GM19455 (cell line): Measurements from ENCODE around the gene C11orf71.

Experiments
- ATAC-seq: cut with Tn5 transposase; IDR thresholded peaks from one replicate; pipeline ENCODE4 v1.9.1; 2021; ENCODE audit not compliant: unreplicated experiment

C11orf71 gene, protein sequence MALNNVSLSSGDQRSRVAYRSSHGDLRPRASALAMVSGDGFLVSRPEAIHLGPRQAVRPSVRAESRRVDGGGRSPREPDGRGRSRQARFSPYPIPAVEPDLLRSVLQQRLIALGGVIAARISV

GRCh38 chr11:114400216-114400914, at the start of gene C11orf71, which contains the start of gene RBM7:
C11orf71 (minus strand) TSS chr11:114400511; CDS start chr11:114400331, 180 bp downstream.
RBM7 (plus strand) TSS chr11:114400666; CDS start chr11:114400672, 6 bp downstream.
- peak; percentile 97 for ATAC-seq

GRCh38 chr11:114449845-114450244, 49.5 kb upstream of the C11orf71 start:
- no peak for ATAC-seq

GRCh38 chr11:114448749-114449482, 48.6 kb upstream of the C11orf71 start:
- no peak for ATAC-seq

GRCh38 chr11:114447892-114448291, 47.6 kb upstream of the C11orf71 start:
- no peak for ATAC-seq

GRCh38 chr11:114447444-114447843, 47.1 kb upstream of the C11orf71 start:
- ATAC-seq, result no peak

DNA sequence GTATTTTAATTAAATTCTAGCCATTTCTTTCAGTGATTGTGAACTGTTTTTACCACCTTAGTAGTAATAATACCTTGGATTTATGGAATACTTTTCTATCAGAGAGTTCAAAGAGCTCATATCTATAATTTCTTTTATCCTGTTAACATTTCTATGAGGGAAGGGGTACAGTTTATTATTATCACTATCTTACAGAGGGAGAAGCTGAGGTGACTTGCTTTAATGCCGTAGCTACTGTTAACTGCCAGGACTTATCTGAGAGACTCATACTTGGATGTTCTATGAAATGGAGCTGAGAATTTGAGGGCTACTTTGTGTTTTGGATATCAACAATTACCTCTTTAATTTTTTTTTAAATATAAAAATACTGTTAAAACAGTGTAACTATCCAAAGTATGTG, 42.2 kb upstream of the C11orf71 start:
- ATAC-seq, result no peak

- no peak for ATAC-seq
Observed at GRCh38 chr11:114441921-114442320, 41.6 kb upstream of the C11orf71 start.

DNA sequence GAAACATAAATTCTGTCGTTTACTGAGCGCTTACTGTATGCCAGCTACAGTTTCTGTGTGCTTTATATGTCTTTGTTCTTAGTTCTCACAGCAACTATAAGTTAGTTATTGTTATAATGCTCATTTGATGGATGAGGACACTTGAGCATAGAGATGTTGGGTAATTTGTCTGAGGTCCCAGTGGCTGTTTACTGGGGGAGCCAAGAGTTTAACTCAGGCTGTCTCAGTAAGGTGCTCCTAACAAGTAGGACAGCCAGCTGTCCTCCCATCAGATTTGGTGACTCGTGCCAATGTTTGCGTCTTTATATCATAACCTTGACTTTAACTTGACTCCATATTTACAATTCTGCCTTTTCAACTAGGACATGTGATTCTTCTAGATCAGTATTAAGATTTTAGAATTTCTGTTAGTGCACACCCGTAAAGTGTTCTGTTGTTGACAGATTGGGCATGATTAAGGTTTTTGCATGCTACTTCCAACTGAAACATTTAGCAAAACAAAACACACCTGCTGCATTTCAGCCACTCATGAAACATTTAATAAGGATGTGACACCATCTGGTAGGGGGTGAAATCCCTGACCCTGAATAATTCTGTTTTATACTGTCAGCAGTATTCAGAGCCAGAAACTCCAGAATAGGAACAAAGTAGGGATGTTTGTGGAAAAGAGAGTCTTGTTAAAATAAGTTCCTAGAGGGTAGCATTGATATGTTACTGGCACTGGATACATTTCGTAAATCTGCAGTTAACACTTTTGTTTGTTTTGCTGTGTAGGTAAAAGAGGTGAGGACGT, 40.9 kb upstream of the C11orf71 start:
- ATAC-seq, result no peak

DNA sequence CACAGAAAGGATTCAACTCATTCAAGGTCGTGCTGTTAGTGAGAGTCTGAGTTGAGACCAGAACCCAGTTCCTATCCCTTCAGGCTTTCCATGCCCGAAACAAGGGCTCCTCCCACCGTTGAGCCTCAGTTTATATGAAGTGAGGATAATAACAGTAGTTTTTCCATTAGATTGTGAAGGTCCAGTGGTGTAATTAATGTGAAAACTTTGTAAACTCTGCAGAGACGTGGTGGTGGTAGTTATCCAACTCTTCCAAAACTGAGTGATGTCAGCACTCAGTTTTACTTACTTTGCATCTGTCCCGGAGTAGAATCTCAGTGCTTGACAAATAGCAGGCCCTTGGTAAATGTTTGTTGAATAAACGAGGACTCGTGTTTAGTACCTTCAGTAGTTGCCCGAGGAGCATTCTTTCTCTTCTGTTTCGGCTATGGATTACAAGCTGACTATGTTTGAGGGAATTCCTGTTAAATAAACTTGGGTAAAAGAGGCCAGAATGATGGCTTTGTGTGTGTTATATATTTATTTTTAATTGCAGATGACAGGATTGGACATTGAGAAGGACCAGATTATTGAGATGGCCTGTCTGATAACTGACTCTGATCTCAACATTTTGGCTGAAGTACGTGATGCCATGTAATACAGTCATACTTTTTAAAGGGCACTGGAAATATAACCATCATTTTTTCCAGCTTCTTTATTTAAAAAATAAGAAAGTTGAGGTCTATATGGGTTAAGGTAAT, 40.0 kb upstream of the C11orf71 start:
- no peak for ATAC-seq

DNA sequence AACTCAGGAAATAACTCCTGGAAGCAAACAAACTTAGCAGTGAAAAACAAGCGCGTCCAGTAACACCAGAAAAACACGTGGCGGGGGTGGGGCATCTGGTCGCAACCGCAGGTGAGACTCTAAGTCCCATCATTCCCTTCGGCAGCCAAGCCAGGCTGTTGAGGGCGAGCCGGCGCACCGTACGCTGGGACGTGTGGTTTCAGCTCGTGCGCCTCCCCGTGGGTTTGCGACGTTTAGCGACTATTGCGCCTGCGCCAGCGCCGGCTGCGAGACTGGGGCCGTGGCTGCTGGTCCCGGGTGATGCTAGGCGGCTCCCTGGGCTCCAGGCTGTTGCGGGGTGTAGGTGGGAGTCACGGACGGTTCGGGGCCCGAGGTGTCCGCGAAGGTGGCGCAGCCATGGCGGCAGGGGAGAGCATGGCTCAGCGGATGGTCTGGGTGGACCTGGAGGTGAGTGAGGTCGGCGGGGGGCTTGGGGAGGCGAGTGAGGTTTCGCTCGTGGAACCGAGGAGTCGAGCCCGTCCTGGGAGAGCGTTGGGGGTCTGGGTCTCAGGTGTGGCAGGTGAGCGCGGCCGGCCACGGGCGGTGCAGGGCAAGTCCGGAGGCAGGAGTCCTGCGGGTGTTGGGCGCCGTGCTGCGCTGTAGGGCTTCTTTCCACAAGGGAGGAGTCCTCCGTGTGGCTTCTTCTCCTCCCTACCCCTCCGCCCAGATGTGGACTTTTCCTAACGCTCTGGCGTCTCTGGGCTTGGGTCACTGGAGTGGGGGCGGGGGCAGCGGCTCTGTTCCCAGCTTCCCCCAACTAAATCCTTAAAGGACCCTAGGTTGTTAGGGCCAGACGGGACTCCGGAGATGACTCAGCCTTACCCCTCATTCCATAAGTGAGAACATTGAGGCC, 39.2 kb upstream of the C11orf71 start, which contains the start of gene REXO2:
REXO2 (plus strand) TSS at position 239 of the 892 bp plus-strand sequence; CDS start at position 301, 62 bp downstream.
- ATAC-seq, result peak; percentile 99

GRCh38 chr11:114438303-114438702, 38.0 kb upstream of the C11orf71 start:
- ATAC-seq, result no peak

DNA sequence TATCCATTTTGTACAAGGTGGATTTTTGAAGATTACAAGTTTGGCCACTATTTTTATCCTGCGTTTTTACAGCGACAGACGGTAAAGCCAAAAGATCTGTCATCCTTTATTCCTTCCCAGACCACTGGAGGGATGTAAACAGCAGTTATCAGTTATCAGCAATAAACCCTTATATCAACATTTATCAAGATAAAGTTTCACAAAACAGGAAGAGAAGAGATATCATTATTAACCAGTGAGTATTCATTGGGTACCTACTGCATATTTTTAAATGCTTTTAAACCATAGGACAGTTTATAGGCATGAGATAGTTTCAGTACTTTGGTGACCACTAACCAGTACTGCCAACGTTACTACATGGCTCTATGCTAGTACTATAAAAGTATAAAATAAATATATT, 33.1 kb upstream of the C11orf71 start:
- ATAC-seq, result no peak

- no peak for ATAC-seq
Observed at GRCh38 chr11:114432893-114433292, 32.6 kb upstream of the C11orf71 start.

DNA sequence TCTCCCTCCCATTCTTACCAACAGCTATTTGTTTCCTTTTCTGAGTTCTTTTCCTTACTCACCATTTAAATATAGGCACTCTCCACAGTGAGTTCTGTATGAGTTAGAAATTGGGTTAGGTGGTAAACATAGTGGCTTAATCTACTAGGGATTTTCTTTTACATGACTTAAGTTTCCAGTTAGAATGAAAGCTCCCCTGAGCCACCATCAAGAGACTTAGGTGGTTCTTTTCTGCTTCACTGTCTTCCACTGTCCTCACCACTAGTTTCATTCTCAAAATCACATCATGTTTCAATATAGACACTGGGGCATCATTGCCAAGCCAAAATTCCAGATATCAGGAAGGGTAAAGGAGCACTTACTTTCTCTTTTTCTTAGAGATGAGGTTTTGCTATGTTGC, 30.0 kb upstream of the C11orf71 start:
- ATAC-seq, result no peak

DNA sequence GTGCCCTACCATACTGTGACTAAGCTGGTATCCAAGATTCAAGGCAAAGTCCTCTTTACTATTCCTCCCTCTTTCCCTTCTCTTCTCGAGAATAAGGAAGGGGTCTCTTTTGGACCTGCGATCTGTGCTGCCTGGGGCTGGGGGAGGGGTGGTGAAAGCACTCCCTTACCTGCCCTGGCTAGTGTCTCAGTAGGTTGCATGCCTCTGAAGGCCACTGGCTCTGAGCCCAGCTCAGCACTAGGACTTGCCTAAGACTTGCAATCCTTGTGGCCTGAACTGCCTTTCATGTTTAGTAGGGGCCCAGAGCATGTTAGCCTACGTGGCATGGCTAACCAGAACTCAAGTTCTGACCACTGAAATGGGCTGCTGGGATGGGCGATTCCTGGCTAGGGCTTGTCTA, 26.0 kb upstream of the C11orf71 start:
- ATAC-seq, result no peak

DNA sequence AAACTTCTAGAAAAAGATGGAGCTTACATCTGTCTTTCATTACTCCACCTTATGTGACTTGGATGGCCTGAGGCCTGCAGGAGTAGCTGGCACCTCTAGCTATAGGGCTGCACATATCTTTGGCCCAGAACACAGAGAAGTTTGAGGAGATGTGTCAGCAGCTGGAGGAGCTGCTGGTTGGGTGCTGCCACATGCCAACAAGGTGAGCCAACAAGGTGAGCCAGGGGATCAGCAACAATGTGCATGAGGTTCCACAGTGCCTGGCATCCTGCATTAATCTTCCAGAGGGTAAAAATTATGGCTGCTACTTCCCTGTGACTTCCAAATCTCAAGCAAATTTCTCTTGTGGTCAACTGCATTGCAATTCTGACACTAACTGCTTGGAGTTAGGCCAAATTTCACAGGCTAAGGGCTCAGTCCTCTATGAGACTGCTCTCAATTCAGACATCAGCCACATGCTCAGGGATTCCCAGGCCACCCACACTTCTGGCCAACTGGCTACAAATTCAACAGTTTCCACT, 16.2 kb upstream of the C11orf71 start:
- no peak for ATAC-seq

DNA sequence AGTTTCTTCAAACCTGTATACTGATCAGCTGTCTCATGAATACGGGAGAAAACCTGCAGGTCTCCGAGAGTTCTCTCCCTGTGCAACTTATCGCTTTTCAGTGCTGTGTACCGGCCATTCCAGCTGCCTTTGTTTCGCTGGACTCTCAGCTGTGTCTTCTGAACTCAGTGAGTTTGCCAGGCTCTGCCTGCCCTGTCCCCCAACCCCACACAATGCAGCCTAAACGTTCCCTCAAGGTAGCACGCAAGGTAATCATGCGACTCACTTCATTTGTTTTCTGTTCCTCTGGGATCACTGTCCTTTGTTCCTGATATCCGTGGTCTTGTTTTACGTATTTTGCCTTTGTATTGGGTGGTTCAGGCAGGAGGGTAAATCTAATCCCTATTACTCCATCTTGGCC, 13.6 kb upstream of the C11orf71 start:
- no peak for ATAC-seq

- no peak for ATAC-seq
Observed at GRCh38 chr11:114412946-114413345, 12.6 kb upstream of the C11orf71 start.

GRCh38 chr11:114401311-114401710, 1.0 kb upstream of the C11orf71 start:
- no peak for ATAC-seq
